Cerebellar cortex (tissue), 1 donor: ENCODE data around the gene TBC1D23.
"Not testable (repeated sequence)": the region's sequence is repeated elsewhere in the genome, so short reads cannot be mapped to it uniquely, and the experiment has no call there.

ENCODE experiments used
- DNase-seq: peaks from one replicate; pipeline ENCODE4 v3.0.0-alpha.2; 2015; ENCODE audit warnings: low spot score

The TBC1D23 gene

GRCh38 chr3:100306695-100307094 lies 45.9 kb downstream of the TBC1D23 start:
- DNase-seq, result no peak

- no peak for DNase-seq
Measured at GRCh38 chr3:100310355-100310965, 49.7 kb downstream of the TBC1D23 start.

GRCh38 chr3:100311011-100311410 lies 50.2 kb downstream of the TBC1D23 start:
- DNase-seq, result no peak

- peak; percentile 49 for DNase-seq
Measured at GRCh38 chr3:100316641-100317069, 55.9 kb downstream of the TBC1D23 start.

GRCh38 chr3:100317912-100318311 lies 57.1 kb downstream of the TBC1D23 start:
- DNase-seq, result no peak

- DNase-seq, result no peak
Measured at GRCh38 chr3:100319951-100320350, 59.2 kb downstream of the TBC1D23 start.

- DNase-seq, result no peak
Measured at GRCh38 chr3:100324044-100324443, 63.3 kb downstream of the TBC1D23 start.

- no peak for DNase-seq
Measured at GRCh38 chr3:100325827-100326226, 65.0 kb downstream of the TBC1D23 start.

GRCh38 chr3:100327377-100327776 lies 66.6 kb downstream of the TBC1D23 start:
- DNase-seq, result not testable (repeated sequence)

- no peak for DNase-seq
Measured at GRCh38 chr3:100329800-100330489, 69.2 kb downstream of the TBC1D23 start.

GRCh38 chr3:100330651-100331050 lies 69.9 kb downstream of the TBC1D23 start:
- no peak for DNase-seq

- DNase-seq, result no peak
Measured at GRCh38 chr3:100331660-100332059, 70.9 kb downstream of the TBC1D23 start.

- DNase-seq, result no peak
Measured at GRCh38 chr3:100333051-100333450, 72.3 kb downstream of the TBC1D23 start.

- DNase-seq, result no peak
Measured at GRCh38 chr3:100333970-100334487, 73.2 kb downstream of the TBC1D23 start.

GRCh38 chr3:100334488-100335351 lies 73.9 kb downstream of the TBC1D23 start, which contains the start of gene NIT2:
NIT2 (plus strand) TSS chr3:100334757; CDS start chr3:100334792, 35 bp downstream.
- peak; percentile 85 for DNase-seq

GRCh38 chr3:100335434-100335833 lies 74.6 kb downstream of the TBC1D23 start:
- peak; percentile 31 for DNase-seq

- not testable (repeated sequence) for DNase-seq
Measured at GRCh38 chr3:100336229-100336628, 75.4 kb downstream of the TBC1D23 start.

GRCh38 chr3:100338911-100339310 lies 78.1 kb downstream of the TBC1D23 start:
- no peak for DNase-seq

- DNase-seq, result no peak
Measured at GRCh38 chr3:100339786-100340185, 79.0 kb downstream of the TBC1D23 start.

- no peak for DNase-seq
Measured at GRCh38 chr3:100340527-100340926, 79.7 kb downstream of the TBC1D23 start.

- no peak for DNase-seq
Measured at GRCh38 chr3:100348727-100349126, 87.9 kb downstream of the TBC1D23 start.

- DNase-seq, result not testable (repeated sequence)
Measured at GRCh38 chr3:100351770-100352169, 91.0 kb downstream of the TBC1D23 start.
